ENCODE data around the gene AVPR1B.

DNA sequence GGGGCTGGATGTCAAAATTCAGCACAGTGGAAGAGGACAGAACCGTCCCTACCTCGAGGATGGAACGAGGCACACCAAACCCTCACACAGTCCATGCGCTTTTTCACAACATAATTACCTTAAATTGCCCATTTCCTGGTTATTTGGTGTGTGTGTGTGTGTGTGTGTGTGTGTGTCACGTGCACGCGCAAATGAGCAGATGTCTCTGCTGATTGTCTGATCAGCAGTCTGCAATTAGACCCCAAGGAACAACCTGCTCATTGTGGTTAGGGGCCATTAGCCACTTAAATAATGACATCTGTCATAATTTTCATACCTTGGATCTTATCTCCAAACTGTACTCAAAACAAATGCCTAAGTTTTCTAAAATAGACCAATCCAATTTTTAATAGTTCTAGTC is 23.2 kb downstream of the AVPR1B start:
- TF ChIP-seq, protein P1, sequence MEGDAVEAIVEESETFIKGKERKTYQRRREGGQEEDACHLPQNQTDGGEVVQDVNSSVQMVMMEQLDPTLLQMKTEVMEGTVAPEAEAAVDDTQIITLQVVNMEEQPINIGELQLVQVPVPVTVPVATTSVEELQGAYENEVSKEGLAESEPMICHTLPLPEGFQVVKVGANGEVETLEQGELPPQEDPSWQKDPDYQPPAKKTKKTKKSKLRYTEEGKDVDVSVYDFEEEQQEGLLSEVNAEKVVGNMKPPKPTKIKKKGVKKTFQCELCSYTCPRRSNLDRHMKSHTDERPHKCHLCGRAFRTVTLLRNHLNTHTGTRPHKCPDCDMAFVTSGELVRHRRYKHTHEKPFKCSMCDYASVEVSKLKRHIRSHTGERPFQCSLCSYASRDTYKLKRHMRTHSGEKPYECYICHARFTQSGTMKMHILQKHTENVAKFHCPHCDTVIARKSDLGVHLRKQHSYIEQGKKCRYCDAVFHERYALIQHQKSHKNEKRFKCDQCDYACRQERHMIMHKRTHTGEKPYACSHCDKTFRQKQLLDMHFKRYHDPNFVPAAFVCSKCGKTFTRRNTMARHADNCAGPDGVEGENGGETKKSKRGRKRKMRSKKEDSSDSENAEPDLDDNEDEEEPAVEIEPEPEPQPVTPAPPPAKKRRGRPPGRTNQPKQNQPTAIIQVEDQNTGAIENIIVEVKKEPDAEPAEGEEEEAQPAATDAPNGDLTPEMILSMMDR (IDR thresholded peaks at IDR 0.05): no peak
- no peak for TF ChIP-seq SIN3A (IDR thresholded peaks at IDR 0.05; ENCODE audit: borderline replicate concordance, insufficient read depth, low read depth, low read length)
- TF ChIP-seq, protein P2, sequence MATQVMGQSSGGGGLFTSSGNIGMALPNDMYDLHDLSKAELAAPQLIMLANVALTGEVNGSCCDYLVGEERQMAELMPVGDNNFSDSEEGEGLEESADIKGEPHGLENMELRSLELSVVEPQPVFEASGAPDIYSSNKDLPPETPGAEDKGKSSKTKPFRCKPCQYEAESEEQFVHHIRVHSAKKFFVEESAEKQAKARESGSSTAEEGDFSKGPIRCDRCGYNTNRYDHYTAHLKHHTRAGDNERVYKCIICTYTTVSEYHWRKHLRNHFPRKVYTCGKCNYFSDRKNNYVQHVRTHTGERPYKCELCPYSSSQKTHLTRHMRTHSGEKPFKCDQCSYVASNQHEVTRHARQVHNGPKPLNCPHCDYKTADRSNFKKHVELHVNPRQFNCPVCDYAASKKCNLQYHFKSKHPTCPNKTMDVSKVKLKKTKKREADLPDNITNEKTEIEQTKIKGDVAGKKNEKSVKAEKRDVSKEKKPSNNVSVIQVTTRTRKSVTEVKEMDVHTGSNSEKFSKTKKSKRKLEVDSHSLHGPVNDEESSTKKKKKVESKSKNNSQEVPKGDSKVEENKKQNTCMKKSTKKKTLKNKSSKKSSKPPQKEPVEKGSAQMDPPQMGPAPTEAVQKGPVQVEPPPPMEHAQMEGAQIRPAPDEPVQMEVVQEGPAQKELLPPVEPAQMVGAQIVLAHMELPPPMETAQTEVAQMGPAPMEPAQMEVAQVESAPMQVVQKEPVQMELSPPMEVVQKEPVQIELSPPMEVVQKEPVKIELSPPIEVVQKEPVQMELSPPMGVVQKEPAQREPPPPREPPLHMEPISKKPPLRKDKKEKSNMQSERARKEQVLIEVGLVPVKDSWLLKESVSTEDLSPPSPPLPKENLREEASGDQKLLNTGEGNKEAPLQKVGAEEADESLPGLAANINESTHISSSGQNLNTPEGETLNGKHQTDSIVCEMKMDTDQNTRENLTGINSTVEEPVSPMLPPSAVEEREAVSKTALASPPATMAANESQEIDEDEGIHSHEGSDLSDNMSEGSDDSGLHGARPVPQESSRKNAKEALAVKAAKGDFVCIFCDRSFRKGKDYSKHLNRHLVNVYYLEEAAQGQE (IDR thresholded peaks at IDR 0.05; ENCODE audit: insufficient read depth in 1 of 2, low read depth in 2 of 2, low read length in 1 of 2): no peak
- no peak for TF ChIP-seq POLR2AphosphoS5 (IDR thresholded peaks at IDR 0.05; ENCODE audit: low read depth, low read length)
